Umbilical cord (tissue), 2 donors: Measurements from ENCODE around the gene TNFAIP8. TPM values are rescaled to one million over a fixed set of nuclear protein-coding genes. Genes with fewer than 3 reads are reported as not detected.
"Not testable (repeated sequence)": the region's sequence is repeated elsewhere in the genome, so short reads cannot be mapped to it uniquely, and the experiment has no call there.

Experiments
- DNase-seq: peaks from one replicate; pipeline ENCODE4 v3.0.0-alpha.2; 2015; ENCODE audit warnings: low spot score
- total RNA-seq: library from RNA; depleted of rRNA; stranded (reverse); fragments of >200 nt; gene quantifications from one replicate; pipeline ENCODE4 v1.2.3, GENCODE V29; 2014; ENCODE audit warnings: low replicate concordance; ENCODE audit not compliant: insufficient read depth

The TNFAIP8 gene
- total RNA-seq, 1 donor from 2014 or later, result 80.7 TPM

DNA sequence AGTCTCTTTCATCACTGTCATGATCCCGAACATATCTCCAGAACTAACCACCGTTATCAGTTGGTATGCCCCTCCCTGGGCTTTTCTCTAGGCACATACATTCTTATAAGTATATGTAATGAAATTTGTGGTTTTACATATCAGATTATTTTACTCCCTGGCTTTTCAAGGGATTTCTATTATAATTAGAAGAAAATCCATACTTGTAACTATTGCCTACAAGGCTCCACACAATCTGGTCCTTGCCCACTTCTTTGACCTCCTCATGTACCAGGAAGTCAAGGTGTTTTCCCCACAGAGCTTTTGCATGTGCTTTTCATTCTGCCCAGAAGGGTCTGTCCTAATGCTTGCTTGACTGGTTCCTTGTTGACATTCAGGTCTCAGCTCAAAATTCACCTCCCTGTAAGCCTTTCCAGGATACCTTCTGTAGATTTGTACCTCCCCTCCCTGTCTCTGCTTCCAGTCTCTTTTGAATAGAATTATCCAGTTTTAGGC, 62.8 kb downstream of the TNFAIP8 start:
- DNase-seq, result peak; percentile 89

GRCh38 chr5:119420169-119420568, 64.3 kb downstream of the TNFAIP8 start:
- peak; percentile 38 for DNase-seq

- DNase-seq, result no peak
Observed at GRCh38 chr5:119426057-119426456, 70.2 kb downstream of the TNFAIP8 start.

GRCh38 chr5:119427060-119427459, 71.2 kb downstream of the TNFAIP8 start:
- peak; percentile 18 for DNase-seq

DNA sequence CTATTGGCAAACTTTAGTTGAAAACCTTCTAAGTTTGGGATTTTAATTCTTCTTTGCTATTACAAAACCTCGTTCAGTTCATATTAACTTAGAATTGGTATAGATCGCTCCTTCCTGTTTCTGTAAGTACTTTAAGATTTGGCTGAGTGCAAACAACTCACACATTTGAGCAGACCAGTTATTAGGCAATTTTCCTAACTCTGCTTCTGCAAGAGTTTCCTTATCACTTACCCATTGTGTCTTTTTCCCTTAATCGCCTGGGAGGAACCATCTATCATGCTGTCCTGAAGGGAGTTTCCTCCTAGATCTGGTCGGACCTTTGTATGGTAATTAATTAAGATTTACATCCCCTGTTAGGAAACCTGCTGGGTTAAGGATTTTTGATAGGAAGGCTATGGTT, 71.8 kb downstream of the TNFAIP8 start:
- peak; percentile 27 for DNase-seq

DNA sequence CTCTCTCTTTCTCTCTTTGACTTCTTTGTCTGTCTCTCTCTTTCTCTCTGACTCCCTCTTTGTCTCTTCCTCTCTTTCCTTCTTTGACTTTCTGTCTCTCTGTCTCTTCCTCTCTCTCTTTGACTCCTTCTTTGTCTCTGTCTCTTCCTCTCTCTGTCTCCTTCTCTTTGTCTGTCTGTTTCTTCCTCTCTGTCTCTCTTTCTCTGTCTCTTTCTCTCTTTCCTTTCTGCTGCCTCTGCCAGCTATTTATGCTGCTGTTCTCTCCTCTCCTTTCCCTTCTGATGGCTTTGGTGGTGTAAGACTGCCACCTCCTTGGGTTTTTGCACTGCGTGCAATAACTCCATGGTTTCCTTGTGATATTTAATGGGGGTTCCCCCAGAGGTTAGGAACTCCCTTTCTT, 72.3 kb downstream of the TNFAIP8 start:
- not testable (repeated sequence) for DNase-seq

- not testable (repeated sequence) for DNase-seq
Observed at GRCh38 chr5:119428574-119428973, 72.8 kb downstream of the TNFAIP8 start.

GRCh38 chr5:119432674-119433237, 76.9 kb downstream of the TNFAIP8 start:
- not testable (repeated sequence) for DNase-seq

- peak; percentile 53 for DNase-seq
Observed at GRCh38 chr5:119435436-119436132, 79.8 kb downstream of the TNFAIP8 start.

DNA sequence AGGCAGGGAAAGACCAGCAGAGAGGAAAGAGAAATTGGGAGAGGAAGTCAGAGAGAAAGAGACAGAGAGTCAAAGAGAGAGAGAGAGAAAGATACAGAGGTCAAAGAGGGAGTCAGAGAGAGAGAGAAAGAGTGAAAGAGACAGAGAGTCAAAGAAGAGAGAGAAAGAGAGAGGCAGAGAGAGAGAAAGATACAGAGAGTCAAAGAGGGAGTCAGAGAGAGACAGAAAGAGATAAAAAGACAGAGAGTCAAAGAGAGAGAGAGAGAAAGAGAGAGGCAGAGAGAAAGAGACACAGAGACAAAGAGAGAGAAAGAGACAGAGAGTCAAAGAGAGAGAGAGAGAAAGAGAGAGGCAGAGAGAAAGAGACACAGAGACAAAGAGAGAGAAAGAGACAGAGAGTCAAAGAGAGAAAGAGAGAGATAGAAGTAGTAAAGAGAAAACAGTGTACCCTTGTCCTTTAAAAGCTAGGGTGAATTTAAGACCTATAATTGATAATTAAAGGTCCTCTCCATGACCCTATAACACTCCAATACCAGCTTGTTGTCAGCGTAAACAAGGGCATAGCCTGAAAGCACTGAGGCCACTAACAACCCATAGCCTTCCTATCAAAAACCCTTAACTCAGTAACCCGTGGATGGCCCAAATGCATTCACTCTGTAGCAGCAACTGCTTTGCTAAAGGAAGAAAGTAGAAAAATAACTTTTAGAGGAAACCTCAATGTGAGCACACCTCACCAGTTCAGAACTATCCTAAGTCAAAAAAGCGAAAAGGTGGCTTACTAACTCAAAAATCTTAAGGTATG, 82.2 kb downstream of the TNFAIP8 start:
- DNase-seq, result not testable (repeated sequence)

DNA sequence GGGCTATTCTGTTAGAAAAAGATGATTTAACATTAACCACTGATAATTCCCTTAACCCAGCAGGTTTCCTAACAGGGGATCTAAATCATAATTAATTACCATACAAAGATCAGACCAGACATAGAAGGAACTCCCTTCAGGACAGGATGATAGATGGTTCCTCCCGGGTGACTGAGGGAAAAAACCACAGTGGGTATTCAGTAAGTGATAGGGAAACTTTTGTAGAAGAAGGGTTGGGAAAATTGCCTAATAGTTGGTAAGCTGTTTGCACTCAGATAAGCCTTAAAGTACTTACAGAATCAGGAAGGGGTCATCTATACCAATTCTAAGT, 82.7 kb downstream of the TNFAIP8 start:
- DNase-seq, result not testable (repeated sequence)

DNA sequence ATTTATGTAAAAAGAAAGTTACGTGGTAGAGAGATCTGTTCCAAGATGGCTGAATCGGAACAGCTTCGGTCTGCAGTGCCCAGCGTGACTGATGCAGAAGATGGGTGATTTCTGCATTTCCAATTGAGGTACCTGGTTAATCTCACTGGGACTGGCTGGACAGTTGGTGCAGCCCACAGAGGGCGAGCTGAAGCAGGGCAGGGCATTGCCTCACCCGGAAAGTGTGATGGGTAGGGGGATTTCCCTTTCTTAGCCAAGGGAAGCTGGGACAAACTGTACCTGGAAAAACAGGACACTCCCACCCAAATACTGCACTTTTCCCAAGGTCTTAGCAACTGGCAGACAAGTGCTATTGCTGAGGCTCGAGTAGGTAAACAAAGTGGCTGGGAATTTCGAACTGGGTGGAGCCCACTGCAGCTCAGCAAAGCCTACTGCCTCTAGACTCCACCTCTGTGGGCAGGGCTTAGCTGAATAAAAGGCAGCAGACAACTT, 83.4 kb downstream of the TNFAIP8 start:
- DNase-seq, result no peak

GRCh38 chr5:119439632-119440031, 83.8 kb downstream of the TNFAIP8 start:
- not testable (repeated sequence) for DNase-seq

- DNase-seq, result not testable (repeated sequence)
Observed at GRCh38 chr5:119444643-119445042, 88.8 kb downstream of the TNFAIP8 start.

GRCh38 chr5:119445544-119445943, 89.7 kb downstream of the TNFAIP8 start:
- DNase-seq, result no peak

Other genes with a start within 250 kb of the TNFAIP8 start
- 84.3 TPM for gene HSD17B4, start 96.5 kb downstream of the TNFAIP8 start, total RNA-seq